Cardiac muscle cell (in vitro differentiated cells and primary cell): ENCODE data around the gene STX18. TPM values are rescaled to one million over a fixed set of nuclear protein-coding genes. Genes with fewer than 3 reads are reported as not detected.

Experiments used
- DNase-seq, 2 donors: peaks; one replicate each; pipeline versions ENCODE4 v3.0.0 to v3.0.0-alpha.2; 2010 to 2017; ENCODE audit warnings: low read depth in 1 of 2, low spot score in 1 of 2
- H3K27ac ChIP-seq: fragments of 200-600 bp; sonication (generic); 2 replicates; pipeline ENCODE4 v1.5.1; 2016
- H3K27me3 ChIP-seq: fragments of 200-600 bp; sonication (generic); 2 replicates; pipeline ENCODE4 v1.6.0; 2016; ENCODE audit warnings: control low read depth
- H3K36me3 ChIP-seq: fragments of 200-600 bp; sonication (generic); 2 replicates; pipeline ENCODE4 v1.5.1; 2016; ENCODE audit warnings: control low read depth
- H3K4me1 ChIP-seq: fragments of 200-600 bp; sonication (generic); 2 replicates; pipeline ENCODE4 v1.8.1; 2017; ENCODE audit warnings: low read depth, mild to moderate bottlenecking, mixed run types
- H3K4me3 ChIP-seq: fragments of 200-600 bp; sonication (generic); 2 replicates; pipeline ENCODE4 v1.5.1; 2016; ENCODE audit warnings: mild to moderate bottlenecking
- H3K9me3 ChIP-seq: fragments of 200-600 bp; sonication (generic); 2 replicates; pipeline ENCODE4 v1.5.1; 2017; ENCODE audit warnings: low read depth, mild to moderate bottlenecking, control low read depth
- polyA plus RNA-seq: library from polyadenylated mRNA; unstranded; fragments of >200 nt; fragmentation: Nextera tagmentation; extraction: Ambion mirVana; gene quantifications from 2 replicates; pipeline ENCODE4 v1.2.1, GENCODE V29; 2016
- total RNA-seq: library from RNA; depleted of rRNA; stranded (reverse); fragments of >200 nt; gene quantifications from 2 replicates; pipeline ENCODE4 v1.2.3, GENCODE V29; 2016
- TF ChIP-seq, protein P1 (sequence below): IDR thresholded peaks from 2 replicates; pipeline ENCODE4 v1.5.1; 2012; ENCODE audit warnings: low read depth, mild to moderate bottlenecking, low read length

Gene STX18
- total and polyA plus RNA-seq, 2 experiments from 2014 or later: 29.8 to 63.3 TPM

- Histone ChIP-seq H3K27ac (no peak overlapping the region), H3K9me3 (no peaks in the 10 kb centered on the region), H3K4me1 (no peaks in the 10 kb centered on the region), H3K27me3 (no peaks in the 10 kb centered on the region), H3K36me3 (peaks cover 5% of the 10 kb centered on the region), H3K4me3 (no peak overlapping the region)
- DNase-seq: no peak
- TF ChIP-seq, protein P1, sequence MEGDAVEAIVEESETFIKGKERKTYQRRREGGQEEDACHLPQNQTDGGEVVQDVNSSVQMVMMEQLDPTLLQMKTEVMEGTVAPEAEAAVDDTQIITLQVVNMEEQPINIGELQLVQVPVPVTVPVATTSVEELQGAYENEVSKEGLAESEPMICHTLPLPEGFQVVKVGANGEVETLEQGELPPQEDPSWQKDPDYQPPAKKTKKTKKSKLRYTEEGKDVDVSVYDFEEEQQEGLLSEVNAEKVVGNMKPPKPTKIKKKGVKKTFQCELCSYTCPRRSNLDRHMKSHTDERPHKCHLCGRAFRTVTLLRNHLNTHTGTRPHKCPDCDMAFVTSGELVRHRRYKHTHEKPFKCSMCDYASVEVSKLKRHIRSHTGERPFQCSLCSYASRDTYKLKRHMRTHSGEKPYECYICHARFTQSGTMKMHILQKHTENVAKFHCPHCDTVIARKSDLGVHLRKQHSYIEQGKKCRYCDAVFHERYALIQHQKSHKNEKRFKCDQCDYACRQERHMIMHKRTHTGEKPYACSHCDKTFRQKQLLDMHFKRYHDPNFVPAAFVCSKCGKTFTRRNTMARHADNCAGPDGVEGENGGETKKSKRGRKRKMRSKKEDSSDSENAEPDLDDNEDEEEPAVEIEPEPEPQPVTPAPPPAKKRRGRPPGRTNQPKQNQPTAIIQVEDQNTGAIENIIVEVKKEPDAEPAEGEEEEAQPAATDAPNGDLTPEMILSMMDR: no peak
Measured at GRCh38 chr4:4413806-4414205, 128.0 kb downstream of the STX18 start.

- no peaks in the 10 kb centered on the region for H3K4me1 ChIP-seq
- H3K9me3 ChIP-seq: no peaks in the 10 kb centered on the region
- no peaks in the 10 kb centered on the region for H3K27me3 ChIP-seq
- no peak overlapping the region for H3K27ac ChIP-seq
- no peak overlapping the region for H3K4me3 ChIP-seq
- TF ChIP-seq, protein P1: no peak
- peaks cover under 1% of the 10 kb centered on the region for H3K36me3 ChIP-seq
- DNase-seq: no peak
Measured at GRCh38 chr4:4413373-4413725, 128.5 kb downstream of the STX18 start.

- no peaks in the 10 kb centered on the region for H3K9me3 ChIP-seq
- no peaks in the 10 kb centered on the region for H3K27me3 ChIP-seq
- TF ChIP-seq, protein P1: no peak
- H3K4me1 ChIP-seq: no peaks in the 10 kb centered on the region
- no peak overlapping the region for H3K4me3 ChIP-seq
- no peak overlapping the region for H3K27ac ChIP-seq
- no peak for DNase-seq
- no peaks in the 10 kb centered on the region for H3K36me3 ChIP-seq
Measured at GRCh38 chr4:4412641-4413372, 129.0 kb downstream of the STX18 start.

DNA sequence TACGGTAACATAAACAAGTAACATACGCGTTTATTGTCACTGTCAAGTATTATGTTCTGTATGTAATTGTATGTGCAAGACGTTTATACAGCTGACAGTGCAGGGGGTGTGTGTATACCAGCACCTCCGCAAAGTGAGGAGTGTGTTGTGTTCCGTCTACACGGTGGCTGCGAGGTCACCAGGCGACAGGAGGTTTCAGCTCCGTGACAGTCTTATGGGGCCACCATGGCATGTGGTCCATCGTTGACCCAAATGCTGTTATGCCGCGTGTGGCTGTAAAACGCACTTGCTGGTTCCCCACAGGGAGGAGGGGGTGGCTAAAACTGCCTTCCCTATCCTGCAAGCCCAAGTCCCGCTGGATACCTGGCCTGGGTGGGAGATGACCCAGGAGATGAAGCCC is 129.9 kb downstream of the STX18 start:
- Histone ChIP-seq H3K36me3 (no peaks in the 10 kb centered on the region), H3K4me3 (no peak overlapping the region), H3K4me1 (no peaks in the 10 kb centered on the region), H3K9me3 (no peaks in the 10 kb centered on the region), H3K27me3 (no peaks in the 10 kb centered on the region), H3K27ac (no peak overlapping the region)
- TF ChIP-seq, protein P1: no peak
- DNase-seq: no peak

DNA sequence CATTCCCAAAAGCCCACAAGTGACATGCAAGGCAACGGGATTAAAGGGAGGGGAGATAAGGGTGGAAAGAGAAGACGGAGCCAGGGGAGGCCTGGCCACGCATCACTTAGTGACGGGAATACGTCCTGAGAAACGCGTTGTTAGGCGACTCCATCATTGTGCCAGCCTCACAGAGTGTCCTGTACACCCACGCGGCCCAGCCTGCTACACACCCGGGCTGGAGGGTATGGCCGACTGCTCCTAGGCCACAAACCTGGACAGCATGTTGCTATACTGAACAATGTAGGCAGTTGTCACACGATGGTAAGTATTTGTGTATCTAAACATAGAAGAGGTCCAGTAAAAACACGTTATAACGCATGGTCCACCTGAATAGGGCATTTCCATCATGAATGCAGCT is 131.6 kb downstream of the STX18 start:
- Histone ChIP-seq H3K27me3 (no peaks in the 10 kb centered on the region), H3K36me3 (no peaks in the 10 kb centered on the region), H3K4me3 (no peak overlapping the region), H3K9me3 (no peaks in the 10 kb centered on the region), H3K4me1 (no peaks in the 10 kb centered on the region), H3K27ac (no peak overlapping the region)
- no peak for DNase-seq
- TF ChIP-seq, protein P1: no peak
